Activated T-cell treated with anti-CD3 and anti-CD28 coated beads, Interleukin-2, amount 50 U/mL, for 1 hour (primary cell): ENCODE data around the gene SEPHS1.
"Not testable (repeated sequence)": the region's sequence is repeated elsewhere in the genome, so short reads cannot be mapped to it uniquely, and the experiment has no call there.

Source experiments
- DNase-seq: peaks from one replicate; pipeline ENCODE4 v3.0.0-alpha.2; 2020

Gene SEPHS1

DNA sequence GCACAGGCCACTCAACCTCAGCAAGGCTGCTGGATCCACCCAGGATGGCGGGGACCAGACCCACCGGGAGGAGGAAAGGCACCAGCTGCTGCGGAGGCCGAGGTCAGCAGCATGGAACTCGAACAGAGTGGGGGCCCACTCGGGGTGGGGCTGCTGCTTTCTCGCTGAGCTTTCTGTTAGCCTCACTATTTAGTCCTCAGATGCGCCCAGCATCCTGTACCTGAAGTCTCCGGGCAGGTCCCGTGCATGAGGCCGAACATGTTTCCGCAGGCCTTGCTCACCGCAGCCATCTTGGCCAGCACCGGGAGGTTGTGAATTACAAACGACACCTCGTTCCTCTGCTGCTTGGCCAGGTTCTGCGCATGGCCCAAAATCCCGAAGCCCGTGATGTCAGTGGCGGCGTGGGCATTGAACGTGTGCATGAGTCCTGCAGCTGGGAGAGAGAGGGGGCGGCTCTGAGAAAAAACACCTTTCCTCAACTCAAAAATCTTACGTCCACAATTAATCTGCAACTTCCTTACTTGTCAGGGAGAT is 25.4 kb downstream of the SEPHS1 start:
- no peak for DNase-seq

DNA sequence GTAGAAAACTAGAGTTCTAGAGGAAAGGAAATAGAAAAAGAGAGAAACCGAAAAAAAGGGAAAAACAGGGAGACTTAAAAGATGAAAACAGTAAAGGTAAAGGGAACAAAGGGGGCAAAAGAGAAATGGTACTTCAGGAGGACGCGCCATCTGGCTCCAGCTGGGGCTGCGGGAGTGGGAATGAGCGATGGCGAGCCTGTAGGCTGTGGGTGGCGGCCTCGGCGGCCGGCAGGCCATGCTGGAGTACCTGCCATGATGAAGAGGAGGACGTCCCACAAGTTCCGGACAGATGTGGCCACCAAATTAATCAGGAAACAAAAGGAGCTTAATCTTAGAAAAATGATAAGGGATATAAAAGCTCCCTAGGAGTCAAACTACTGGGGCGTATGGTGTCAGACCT is 26.5 kb downstream of the SEPHS1 start:
- DNase-seq = no peak

DNA sequence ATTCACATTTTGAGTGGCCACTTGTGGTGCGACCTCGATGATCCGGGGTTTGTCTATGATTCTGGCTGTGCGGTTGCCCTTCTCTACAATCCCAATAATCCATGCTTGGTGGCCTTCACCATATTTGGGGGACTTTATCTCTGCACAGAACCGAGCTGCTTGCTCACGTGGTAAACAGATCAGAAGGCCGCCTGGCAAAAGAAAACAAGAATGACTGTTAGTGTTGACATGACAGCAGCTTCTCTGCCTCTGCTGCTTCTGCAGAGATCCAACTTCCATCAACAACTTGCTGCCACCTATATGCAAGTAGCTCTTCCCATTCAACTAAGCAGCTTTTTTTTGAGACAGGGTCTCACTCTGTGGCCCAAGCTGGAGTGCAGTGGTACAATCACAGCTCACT is 28.9 kb downstream of the SEPHS1 start:
- no peak for DNase-seq

DNA sequence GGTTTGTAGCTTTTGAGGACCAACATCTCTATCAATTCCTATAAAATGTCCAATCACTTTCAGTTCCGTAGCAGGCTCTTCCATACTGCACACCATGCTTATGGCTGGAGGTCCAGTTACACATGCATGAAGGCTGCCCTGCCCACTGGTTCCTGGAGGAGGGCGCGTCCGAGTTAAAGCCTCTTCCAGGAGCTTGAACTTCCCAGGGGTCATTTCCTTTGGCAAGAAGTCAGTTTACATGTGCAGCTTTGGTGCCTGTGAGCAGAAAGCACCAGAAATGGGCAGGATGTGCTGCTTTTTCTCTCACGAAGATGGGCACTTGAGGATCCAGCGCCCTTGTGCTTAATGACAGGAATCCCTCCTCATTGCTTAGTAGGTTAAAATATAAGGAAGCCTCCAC is 30.6 kb downstream of the SEPHS1 start:
- no peak for DNase-seq

DNA sequence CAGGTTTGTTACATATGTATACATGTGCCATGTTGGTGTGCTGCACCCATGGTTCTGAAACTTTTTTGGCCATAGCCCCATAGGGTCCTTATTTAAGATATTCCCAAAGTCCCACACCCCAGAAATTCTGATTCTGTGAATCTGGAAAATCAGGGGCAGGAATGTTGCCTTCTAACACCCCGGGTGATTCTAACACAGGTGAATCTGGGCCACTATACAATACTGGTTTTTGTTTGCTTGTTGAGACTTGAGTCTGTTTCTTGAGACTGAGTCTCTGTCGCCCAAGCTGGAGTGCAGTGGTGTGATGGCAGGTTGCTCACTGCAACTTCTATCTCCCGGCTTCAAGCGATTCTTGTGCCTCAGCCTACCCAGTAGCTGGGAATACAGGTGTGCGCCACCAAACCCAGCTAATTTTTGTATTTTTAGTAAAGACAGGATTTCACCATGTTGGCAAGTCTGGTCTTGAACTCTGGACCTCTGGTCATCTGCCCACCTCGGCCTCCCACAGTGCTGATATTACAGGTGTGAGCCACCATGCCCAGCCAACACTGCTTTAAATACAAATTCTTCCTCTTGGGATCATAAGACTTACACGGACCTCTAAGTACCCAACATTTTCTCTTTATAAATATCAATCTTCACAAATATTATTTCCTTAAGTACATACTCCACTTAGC is 31.3 kb downstream of the SEPHS1 start:
- DNase-seq = no peak

DNA sequence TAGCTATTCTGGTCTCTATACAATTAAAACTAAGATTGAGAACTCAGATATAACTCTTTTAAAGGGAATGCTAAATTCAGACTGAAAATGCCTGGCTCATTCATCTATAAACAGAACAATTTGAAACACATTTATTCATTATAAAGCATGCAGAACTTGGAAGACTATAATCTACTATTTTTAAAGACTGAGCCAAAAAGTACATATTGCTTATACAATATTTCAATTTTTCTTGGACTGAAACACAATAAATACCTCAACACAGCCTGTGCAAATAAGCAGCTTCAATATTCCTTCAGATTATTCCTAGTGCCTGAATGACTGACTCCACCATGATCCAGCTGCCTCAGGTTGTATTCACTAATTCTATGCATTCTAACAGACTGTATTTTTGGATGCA is 32.7 kb downstream of the SEPHS1 start:
- no peak for DNase-seq

DNA sequence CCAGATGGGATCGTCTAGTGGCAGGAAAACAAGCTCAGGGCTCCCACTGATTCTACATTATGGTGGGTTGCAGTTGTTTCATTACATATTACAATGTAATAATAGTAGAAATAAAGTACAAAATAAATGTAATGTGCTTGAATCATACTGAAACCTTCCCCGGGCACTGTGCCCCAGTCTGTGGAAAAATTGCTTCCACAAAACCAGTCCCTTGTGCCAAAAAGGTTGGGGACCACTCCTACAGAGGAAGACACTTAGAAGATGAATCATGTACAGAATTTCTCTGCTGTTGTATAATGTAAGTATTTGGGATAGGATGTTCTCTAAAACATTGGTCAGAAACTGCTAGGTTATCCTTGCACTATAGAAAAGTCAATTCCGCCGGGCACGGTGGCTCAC is 36.9 kb downstream of the SEPHS1 start:
- no peak for DNase-seq

DNA sequence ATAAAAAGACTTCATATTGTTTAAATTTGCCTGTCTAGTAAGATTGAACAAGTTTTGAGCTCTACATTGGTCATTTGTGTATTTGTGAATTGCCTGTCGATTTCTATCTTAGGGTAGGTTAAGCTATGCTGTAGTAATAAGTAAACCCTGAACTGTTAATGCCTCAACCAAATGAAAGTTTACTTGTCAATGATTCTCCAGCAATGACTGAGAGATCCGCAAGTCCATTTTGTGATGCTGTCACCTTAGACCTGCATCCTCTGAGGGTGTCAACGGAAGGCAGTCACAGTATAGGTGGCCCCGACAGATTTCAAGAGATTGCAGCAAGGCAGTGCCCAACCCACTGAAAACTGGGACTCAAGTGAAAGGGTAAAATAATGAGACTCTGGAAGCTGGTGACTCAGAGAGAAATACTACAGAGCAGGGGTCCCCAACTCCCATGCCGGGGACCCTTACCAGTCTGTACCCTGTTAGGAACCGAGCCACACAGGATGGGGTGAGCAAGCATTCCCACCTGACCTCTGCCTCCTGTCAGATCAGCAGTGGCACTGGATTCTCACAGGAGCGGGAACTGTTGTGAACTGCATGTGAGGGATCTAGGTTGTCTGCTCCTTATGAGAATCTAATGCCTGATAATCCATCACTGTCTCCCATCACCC is 37.4 kb downstream of the SEPHS1 start:
- no peak for DNase-seq

DNA sequence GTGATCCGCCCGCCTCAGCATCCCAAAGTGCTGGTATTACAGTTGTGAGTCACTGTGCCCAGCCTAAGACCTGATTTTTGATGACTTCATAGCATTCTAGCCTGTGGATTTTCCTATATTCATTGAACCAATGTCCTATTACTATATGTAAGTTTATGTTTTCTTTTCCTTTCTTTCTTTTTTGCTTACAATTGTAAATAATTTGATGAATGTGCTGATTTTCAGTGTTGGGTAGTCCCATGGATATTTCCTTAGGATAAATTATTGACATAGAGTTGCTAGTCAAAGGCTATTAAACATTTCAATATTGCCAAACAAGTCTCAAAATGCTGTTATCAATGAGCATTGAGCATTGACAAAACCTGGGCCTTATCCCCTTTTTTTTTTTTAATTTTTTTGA is 38.3 kb downstream of the SEPHS1 start:
- no peak for DNase-seq

DNA sequence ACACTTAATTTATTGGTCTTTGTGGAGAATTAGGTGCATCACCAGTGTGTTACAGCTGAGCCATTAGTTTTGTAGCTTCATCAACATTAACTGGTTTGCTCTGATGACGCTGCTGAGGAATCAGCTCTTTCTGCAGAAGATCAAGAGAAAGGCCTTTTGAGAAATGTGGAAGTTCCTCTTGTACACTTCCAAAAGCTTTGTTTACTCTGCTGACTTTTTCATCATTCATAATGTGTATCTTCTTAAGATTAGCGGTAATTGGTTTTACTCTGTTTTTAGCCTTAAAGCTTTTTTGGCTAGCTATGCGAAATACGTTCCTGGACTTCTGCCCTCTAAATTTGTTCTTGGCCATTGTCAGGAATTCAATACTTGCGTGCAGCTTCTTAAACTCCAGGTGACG is 40.0 kb downstream of the SEPHS1 start:
- DNase-seq = no peak

DNA sequence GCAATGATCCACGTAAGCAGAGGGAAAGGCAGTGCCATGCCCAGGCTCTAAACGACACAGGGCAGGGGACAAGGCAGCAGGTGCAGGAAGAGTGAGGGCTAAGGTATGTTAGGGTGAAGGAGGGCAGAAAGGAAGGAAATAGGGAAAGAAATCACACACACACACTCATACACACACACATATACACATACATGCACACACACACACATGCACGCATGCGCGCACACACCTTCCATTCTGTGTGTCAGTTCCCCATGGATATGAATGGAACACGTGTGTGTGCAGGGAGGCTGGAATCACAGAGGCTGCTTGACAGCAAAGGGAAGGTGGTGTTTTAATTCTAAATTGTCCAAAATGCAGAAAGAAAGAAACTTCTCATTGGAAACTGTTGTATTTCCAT is 42.0 kb downstream of the SEPHS1 start:
- no peak for DNase-seq

DNA sequence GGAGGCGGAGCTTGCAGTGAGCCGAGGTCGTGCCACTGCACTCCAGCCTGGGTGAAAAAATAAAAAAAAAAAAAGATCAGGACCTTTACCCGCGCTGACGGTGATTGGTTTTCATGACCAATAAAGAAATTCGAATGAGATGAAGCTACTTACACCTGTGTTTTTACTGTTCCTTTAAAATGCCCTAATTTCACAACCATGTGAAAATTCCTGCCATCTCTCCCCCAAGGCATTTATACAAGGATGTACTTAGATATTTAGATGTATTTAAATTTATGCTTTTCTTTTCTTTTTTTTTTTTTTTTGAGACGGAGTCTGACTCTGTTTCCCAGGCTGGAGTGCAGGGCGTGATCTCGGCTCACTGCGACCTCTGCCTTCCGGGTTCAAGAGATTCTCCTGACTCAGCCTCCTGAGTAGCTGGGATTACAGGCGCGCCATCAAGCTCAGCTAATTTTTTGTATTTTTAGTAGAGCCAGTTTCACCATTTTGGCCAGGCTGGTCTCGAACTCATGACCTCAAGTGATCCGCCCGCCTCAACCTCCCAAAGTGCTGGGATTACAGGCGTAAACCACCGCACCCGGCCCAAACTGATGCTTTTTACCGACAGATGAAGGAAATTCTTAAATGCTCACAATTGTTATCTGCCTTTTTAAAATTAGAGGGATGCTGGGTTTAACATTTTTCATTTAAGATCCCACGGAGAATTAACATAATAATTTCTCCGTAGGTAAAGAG is 45.1 kb downstream of the SEPHS1 start:
- DNase-seq = no peak

DNA sequence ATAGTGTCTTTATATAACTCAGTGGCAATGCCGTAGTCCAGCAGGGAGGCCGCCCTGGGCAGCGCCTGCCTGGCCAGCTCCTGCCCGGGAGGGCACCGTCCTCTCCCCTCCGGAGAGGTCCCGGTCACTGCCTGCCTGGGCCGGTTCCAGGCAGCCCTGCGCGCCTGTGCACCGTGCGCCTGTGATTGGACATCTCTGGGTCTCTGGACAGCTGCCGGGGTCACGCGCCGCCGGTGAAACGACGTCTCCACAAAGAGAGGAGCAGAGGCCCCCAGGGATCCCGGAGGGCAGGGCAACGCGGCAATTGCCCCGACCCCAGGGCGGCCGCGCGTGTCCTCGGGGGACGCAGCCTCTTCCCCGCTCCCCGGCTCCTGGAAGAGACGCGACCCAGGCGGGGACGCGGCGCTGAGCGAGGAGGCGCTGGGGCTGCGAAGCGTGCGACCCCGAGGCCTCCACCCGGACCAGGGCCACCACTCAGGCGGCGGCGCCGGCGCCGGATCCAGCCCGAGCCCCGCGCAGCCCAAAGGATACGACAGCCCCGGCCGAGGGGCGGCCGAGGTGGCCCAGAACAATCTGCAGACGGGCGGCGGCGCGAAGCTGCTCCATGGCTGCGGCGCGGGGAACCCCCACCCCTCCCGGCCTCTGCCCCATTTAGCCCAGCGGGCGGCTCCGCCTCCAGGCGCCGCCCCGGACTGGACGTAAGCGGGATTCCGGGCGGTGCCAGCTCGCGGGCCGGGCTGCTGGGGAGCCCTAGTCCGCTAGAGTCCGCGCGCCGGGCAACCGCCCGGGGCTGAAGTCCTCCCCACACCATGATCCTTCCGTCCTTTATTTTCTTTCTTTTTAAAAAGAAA is 48.4 kb downstream of the SEPHS1 start, which contains the start of gene PHYH:
TSS of gene PHYH (minus strand) at position 628 of the 851 bp plus-strand sequence. CDS start at position 606, 22 bp downstream.
- DNase-seq = peak; percentile 85

DNA sequence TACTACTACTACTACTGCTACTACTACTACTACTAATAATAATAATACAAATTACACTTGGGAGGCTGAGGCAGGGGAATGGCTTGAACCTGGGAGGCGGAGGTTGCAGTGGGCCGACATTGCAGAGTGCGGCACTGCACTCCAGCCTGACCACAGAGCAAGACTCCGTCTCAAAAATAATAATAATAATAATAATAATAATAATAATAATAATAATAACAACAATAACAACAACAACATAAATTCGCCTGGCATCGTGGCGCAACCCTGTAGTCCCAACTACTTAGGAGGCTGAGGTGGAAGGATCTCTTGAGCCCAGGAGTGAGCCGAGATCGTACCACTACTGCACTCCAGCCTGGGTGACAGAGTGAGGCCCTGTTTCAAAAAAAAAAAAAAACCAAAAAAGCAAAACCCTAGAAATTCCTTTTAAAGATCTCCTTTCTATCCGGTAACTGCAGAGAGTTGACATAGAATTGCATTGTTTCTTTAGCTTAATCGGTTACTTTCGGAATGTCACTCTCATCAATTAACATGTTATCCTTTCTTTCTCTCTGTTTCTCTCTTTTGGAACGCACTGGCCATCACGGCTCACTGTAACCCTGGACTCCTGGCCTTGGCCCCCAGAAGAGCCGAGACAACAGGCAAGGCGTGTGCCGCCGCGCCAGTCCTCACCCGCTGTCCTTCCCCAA is 49.2 kb downstream of the SEPHS1 start:
- DNase-seq = no peak

DNA sequence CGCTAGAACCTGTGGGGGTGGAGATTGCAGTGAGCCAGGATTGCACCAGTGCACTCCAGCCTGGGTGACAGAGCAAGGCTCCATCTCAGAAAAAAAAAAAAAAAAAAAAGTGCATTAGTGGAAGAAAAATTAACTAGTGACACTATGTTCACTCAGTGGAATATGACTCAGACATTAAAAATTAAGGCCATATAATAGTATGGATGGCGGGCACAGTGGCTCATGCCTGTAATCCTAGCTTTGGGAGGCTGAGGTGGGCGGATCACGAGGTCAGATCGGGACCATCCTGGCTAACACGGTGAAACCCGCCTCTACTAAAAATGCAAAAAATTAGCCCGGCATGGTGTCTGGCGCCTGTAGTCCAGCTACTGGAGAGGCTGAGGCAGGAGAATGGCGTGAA is 51.6 kb downstream of the SEPHS1 start:
- DNase-seq = no peak

DNA sequence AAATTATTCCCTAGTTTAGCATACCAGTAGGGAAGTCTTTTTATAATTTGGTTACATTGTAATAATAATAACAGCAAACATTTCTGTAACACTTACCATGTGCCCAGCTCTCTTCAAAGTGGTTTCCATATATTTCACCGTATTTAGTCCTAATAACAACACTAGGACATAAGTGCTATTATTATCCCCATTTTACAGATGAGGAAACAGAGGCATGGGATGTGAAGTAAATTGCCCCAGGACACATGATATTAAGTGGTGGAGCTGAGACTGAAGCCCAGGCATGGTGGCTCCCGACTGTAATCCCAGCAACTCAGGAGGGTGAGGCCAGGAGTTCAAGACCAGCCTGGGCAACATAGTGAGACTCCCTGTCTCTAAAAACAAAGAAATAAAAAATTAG is 53.3 kb downstream of the SEPHS1 start:
- no peak for DNase-seq

DNA sequence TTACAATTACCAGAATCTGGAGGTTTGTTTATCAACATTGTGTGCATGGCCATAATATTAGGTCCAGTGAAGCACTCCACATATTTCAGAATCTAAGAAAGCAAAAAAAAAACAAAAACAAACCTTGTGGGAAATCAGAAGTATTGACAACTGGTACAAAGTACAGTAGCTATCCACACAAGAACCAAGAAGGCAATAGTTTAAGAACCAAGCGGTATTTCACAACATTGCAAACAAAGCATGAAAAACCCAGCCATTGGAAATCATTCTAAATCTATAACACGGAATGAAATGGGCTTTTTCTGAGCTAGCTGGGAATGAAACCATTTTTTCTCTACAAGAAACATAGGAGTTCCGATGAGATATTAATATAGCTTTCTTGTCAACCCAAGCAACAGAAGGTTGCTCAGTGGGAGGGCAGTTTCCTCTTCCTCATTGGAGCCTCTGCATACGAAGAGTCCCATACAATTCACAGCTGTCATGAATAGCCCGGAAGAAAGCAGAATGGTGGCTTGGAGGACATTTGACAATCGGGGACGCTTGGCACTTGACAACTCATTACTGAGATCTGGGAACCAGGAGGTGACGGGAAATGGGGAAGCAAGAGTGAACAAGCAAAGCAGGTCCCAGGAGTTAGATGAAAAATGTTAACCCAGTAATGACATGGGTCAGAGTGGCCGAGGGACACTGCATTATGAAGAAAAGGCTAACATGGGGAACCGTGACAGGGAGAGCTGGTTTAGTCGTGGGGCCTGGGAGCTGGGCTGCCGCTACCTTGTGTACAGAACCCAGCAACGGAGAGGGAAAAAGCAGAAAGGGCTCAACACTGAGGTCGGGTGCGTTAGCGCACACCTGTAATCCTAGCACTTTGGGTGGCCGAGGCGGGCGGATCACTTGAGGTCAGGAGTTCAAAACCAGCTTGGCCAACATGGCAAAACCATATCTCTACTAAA is 56.0 kb downstream of the SEPHS1 start:
- DNase-seq = no peak

DNA sequence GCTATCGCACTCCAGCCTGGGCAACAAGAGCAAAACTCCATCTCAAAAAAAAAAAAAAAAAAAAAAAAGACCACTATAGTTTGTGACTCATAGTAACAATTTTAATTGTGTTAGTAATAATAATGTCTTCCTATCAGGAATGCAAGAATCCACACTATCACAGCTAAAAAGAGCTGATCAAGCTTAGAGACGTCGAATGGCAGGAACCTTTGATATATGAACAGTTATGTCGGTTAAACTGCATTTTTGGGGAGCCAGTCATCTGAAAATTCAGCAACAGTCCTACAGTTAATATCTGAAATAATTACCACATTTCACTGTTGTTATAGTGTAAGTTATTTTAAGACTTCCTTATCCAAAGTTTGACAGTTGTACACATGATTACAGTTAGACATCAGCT is 57.0 kb downstream of the SEPHS1 start:
- DNase-seq = no peak

DNA sequence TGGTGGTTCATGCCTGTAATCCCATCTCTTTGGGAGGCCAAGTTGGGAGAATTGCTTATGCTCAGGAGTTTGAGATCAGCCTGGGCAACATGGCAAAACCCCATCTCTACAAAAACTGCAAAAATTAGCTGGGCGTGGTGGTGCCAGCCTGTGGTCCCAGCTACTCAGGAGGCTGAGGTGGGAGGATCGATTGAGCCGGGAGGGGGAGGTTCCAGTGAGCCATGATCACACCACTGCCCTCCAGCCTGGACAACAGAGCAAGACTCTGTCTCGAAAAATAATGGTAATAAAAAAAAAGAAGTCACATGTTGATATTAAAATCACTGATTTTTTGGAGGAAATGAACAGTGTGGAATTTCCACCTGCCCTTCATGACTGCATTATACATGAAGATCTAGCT is 64.0 kb downstream of the SEPHS1 start:
- no peak for DNase-seq

DNA sequence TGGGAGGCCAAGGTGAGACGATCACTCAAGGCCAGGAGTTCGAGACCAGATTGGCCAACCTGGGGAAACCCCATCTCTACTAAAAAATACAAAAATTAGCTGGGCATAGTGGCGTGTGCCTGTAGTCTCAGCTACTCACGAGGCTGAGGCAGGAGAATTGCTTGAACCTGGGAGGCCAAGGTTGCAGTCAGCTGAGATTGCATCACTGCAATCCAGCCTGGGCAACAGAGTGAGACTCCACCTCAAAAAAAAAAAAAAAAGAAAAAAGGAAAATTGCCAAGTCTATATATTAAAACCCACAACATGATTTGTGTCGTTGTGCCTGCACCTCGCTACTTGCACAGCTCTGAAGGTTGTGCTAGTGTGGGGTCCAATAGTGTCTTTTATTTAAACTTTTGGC is 65.7 kb downstream of the SEPHS1 start:
- DNase-seq = not testable (repeated sequence)

DNA sequence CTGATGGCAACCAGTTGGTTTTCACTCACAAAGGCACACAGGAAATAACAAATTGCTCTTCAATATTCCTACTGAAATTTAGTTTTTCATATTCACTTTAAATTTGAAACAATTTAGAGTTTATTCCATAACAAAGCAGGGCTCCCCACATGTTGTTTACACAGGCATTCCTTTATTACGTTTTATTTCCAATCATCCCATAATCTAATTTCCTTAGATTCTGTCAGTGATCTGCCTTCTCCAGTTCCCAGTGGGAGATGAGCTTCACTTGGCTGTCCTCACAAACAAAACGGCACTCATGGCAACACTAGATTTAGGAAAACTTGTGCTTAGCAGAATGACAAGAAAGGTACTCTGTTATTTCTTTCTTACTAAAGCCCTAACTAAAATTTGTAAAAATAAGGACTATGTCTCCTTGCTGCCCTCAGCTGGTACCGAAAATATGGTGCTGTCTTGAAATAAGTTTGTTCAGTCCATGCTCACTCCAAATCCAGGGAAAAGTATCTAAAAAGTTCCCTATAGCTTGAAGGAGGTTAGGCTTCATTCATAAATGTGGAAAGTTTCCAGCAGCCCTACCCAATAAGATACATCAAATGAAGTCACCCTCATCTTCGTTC is 71.2 kb downstream of the SEPHS1 start:
- DNase-seq = no peak
